GM06990 (cell line): ENCODE results near the gene CSMD2.
"Not testable (repeated sequence)": the region's sequence is repeated elsewhere in the genome, so short reads cannot be mapped to it uniquely, and the experiment has no call there.

ENCODE experiments used
- DNase-seq: peaks from one replicate; pipeline ENCODE4 v3.0.0-alpha.2; 2011; ENCODE audit not compliant: insufficient read length; ENCODE audit errors: extremely low read depth
- H3K27me3 ChIP-seq: replicated peaks from 2 replicates; pipeline ENCODE4 v1.6.0; 2011; ENCODE audit warnings: low read length; ENCODE audit not compliant: control insufficient read depth, insufficient read depth
- H3K36me3 ChIP-seq: 2 replicates; pipeline ENCODE4 v1.5.1; 2011; ENCODE audit warnings: low read length; ENCODE audit not compliant: control insufficient read depth, insufficient read depth
- H3K4me3 ChIP-seq: replicated peaks from 2 replicates; pipeline ENCODE4 v1.5.1; 2011; ENCODE audit warnings: low read depth, mild to moderate bottlenecking, control low read depth, low read length
- CTCF ChIP-seq: IDR thresholded peaks from 2 replicates; pipeline ENCODE4 v1.5.1; 2011; ENCODE audit warnings: low read length, control low read depth, mild to moderate bottlenecking, inconsistent platforms; ENCODE audit not compliant: insufficient read depth, poor library complexity, severe bottlenecking

Gene CSMD2

GRCh38 chr1:33512226-33513011 is 652.6 kb downstream of the CSMD2 start:
- TF ChIP-seq CTCF: no peak

GRCh38 chr1:33509276-33509675 is 655.8 kb downstream of the CSMD2 start:
- H3K4me3 ChIP-seq, H3K27me3 ChIP-seq, H3K36me3 ChIP-seq, DNase-seq: not testable (repeated sequence)

More at GRCh38 chr1:33512226-33513011, 652.6 kb downstream of the CSMD2 start:
- no peak overlapping the region for H3K4me3 ChIP-seq
- H3K36me3 ChIP-seq: no peaks in the 10 kb centered on the region
- no peaks in the 10 kb centered on the region for H3K27me3 ChIP-seq
- DNase-seq: no peak

- H3K27me3 ChIP-seq: no peaks in the 10 kb centered on the region
- no peaks in the 10 kb centered on the region for H3K36me3 ChIP-seq
- no peak overlapping the region for H3K4me3 ChIP-seq
- no peak for DNase-seq
- TF ChIP-seq CTCF: no peak
Observed at GRCh38 chr1:33508151-33508550, 656.9 kb downstream of the CSMD2 start.

GRCh38 chr1:33507661-33508060 is 657.4 kb downstream of the CSMD2 start:
- H3K4me3 ChIP-seq: no peak overlapping the region
- no peak for TF ChIP-seq CTCF

GRCh38 chr1:33503506-33503905 is 661.5 kb downstream of the CSMD2 start:
- Histone ChIP-seq H3K27me3 (no peaks in the 10 kb centered on the region), H3K4me3 (no peak overlapping the region), H3K36me3 (no peaks in the 10 kb centered on the region)
- no peak for TF ChIP-seq CTCF
- no peak for DNase-seq

More at GRCh38 chr1:33507661-33508060, 657.4 kb downstream of the CSMD2 start:
- no peak for DNase-seq
- Histone ChIP-seq H3K36me3 (no peaks in the 10 kb centered on the region), H3K27me3 (no peaks in the 10 kb centered on the region)

- Histone ChIP-seq H3K27me3 (no peaks in the 10 kb centered on the region), H3K36me3 (no peaks in the 10 kb centered on the region), H3K4me3 (no peak overlapping the region)
- no peak for TF ChIP-seq CTCF
- DNase-seq: no peak
Observed at GRCh38 chr1:33502726-33503125, 662.3 kb downstream of the CSMD2 start.
